ENCODE data around the gene GASK1A.

Gene GASK1A

GRCh38 chr3:43014956-43015355 is 35.8 kb downstream of the GASK1A start:
- TF ChIP-seq CTCF (IDR thresholded peaks at IDR 0.05), result no peak

- no peak for TF ChIP-seq CTCF (IDR thresholded peaks at IDR 0.05)
These were observed 36.5 kb downstream of the GASK1A start for GRCh38 chr3:43015572-43015971.

GRCh38 chr3:43015991-43016865 is 37.1 kb downstream of the GASK1A start:
- no peak for TF ChIP-seq CTCF (IDR thresholded peaks at IDR 0.05)

GRCh38 chr3:43017004-43017403 is 37.9 kb downstream of the GASK1A start:
- TF ChIP-seq CTCF (IDR thresholded peaks at IDR 0.05), result no peak

GRCh38 chr3:43017593-43018195 is 38.6 kb downstream of the GASK1A start:
- no peak for TF ChIP-seq CTCF (IDR thresholded peaks at IDR 0.05)

GRCh38 chr3:43018246-43018645 is 39.1 kb downstream of the GASK1A start:
- no peak for TF ChIP-seq CTCF (IDR thresholded peaks at IDR 0.05)

- no peak for TF ChIP-seq CTCF (IDR thresholded peaks at IDR 0.05)
These were observed 40.1 kb downstream of the GASK1A start for GRCh38 chr3:43019006-43019809.
